Eye (tissue), 1 donor: ENCODE results near the gene CERCAM.
A peak's percentile ranks its signal among the peaks of the same experiment; 100 is the strongest.
"Not testable (repeated sequence)": the region's sequence is repeated elsewhere in the genome, so short reads cannot be mapped to it uniquely, and the experiment has no call there.

ENCODE experiments used
- DNase-seq: peaks from one replicate; pipeline ENCODE4 v3.0.0-alpha.2; 2015

The CERCAM gene

DNA sequence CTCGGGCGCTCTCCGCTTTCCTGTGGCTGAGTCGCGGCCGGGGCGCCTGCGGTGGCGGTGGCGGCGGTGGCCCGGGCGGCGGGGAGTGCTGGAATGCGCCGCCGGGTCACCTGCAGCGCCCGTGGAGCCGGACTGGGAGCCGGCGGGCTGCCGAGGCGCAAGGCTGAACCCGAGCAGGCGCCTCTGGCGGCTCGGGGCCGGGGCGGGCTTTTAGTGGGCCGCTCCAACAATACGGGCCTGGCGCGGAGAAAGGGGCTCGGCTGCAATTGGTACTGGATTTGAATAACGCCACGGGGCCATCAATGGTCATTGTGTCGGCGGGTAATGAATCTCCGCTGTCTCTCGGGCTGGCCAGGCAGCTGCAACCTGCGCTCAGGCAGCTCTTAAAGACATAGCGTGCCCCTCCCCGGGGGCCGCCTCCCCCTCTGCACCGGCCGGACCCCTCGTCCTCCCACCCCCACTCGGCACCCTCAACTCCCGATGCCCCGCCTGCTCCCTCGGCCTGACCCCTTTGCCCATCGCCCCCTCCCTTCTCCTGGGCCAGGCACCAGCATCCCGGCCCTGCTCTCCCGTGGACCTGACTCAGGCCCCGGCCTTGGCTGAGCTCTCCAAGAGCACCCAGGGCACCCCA, 27.4 kb upstream of the CERCAM start:
- peak; percentile 66 for DNase-seq

DNA sequence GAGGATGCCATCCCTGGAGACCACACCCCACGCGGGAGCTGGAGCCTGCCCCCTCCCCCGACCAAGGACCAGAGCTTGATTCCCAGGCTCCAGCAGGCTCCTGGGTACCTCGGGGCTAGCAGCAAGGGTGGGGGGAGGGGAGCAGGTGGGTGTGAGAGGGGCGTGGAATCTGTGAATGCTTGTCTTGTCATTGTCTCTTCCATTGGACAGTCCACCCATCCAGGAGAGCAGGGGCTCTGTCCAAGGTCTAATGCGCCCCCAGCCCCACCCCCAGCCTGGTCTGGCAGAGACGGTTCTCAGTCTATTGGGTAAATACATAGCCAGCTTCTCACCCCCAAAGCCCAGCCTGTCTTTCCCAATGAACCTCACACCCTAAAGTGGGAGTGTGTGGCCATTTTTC, 26.7 kb upstream of the CERCAM start:
- no peak for DNase-seq

DNA sequence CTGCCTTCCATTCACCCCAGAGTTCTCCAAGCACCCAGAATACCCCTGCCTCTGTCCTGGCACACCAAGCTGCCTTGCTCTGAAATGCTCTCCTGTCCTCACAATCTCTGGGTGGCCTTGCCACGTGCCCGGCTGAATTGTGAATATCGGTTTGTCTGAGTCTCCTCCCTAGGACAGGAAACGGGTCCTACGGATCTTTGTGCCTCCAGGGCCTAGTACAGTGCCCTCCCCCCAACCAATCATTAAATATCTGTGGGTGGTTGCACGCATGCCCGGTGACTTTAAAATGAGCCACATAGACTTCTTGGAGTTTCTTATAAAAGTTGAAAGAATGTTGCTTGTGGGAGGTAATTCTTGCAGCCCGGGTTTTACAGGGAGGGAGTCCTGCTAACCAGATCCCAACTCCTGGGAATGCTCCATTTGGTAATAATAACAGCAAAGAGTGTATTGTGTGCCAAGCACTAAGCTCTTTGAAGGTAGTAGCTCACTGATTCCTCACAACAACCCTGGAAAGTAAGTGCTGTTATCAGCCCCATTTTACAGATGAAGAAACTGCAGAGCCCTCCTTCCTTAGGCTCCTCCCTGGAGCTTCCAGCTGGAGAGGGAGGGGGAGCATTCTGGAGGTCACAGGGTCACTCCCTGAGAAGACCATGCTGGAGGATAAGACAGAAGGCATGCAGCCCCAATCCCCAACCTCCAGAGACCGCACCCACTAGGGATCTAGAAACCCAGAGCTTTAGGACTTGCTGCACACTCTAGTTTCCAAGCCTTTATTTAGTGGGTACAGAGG, 26.1 kb upstream of the CERCAM start:
- DNase-seq, result no peak

DNA sequence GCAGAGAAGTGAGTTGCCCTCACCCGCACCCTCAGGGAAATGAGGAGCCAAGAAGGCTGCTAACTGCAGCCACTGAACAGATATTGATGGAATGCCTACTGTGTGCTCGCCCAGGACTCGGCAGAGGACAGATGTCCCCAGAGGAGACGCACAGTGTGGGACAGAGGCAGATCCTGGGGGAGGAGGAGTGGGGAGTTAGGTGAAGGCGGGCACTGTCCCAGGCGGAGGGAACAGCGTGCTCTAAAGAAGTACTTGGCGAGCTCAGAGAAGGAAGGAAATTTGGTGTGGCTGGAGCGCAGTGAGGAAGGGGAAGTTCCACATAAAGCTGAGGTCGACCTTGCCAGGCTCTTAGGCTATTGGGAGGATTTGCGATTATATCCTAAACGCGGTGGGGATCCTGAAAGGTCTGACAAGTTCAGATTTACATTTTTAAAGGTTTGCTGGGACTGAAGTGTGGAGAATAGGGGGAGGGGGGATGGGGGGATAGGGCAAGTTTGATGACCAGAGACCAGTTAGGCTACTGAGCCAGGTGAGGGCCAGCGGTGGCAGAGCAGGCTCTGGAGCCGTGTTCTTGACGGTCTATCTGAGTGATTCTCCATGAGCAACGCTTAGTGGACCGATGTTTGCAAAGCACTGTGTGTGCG, 23.6 kb upstream of the CERCAM start:
- DNase-seq, result no peak

DNA sequence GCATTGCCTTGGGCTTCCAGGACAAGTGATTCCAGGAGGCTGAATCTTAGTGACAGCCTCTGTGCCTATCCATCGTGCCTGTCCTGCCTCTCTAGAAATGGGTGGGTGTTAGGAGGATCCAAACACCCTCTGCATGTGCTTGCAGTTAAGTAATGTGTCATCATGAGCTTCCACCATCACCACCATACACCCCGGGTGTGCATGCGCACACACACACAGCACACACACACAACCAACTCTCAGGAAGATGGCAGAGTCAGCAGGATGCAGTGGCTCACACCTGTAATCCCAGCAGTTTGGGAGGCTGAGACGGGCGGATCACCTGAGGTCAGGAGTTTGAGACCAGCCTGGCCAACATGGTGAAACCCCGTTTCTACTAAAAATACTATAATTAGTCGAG, 22.8 kb upstream of the CERCAM start:
- no peak for DNase-seq

DNA sequence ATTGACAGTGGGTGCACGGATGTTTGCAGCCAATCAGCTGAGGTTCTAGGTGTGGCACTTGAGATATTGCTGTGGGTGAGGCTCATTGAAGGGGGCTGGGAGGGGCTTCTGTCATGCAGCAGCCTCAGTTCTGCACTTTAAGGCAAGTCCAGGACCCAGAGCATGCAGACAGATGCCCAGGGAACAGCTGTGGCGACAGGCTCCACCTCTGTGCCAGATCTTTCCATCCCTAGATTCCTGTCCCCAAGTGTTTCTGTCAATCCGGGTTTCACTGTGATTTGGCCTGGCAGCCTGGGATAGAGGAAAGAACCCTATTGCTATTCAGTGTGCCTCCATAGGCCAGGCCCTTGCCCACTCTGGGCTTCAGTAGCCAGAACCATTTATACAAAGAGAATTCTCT, 20.8 kb upstream of the CERCAM start:
- DNase-seq, result no peak

DNA sequence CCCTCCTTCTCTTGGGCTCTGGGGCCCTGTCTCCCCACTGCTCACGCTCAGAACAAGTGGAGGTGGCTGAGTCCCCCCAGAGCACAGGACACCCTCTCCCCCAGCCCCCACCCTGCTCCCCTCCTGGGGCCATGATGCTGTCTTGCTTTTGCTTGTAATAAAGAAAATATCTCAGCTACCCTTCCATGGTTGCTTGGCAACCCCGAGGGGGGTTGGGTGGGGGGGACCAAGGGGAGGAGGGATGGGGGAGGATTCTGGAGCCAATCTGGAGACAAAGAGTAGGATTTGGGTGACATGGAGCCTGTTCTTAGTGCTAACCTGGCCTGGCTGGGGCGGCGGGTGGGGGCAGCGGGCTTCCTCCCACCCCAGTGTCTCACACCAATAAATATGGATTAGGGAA, 16.1 kb upstream of the CERCAM start:
- DNase-seq, result no peak

DNA sequence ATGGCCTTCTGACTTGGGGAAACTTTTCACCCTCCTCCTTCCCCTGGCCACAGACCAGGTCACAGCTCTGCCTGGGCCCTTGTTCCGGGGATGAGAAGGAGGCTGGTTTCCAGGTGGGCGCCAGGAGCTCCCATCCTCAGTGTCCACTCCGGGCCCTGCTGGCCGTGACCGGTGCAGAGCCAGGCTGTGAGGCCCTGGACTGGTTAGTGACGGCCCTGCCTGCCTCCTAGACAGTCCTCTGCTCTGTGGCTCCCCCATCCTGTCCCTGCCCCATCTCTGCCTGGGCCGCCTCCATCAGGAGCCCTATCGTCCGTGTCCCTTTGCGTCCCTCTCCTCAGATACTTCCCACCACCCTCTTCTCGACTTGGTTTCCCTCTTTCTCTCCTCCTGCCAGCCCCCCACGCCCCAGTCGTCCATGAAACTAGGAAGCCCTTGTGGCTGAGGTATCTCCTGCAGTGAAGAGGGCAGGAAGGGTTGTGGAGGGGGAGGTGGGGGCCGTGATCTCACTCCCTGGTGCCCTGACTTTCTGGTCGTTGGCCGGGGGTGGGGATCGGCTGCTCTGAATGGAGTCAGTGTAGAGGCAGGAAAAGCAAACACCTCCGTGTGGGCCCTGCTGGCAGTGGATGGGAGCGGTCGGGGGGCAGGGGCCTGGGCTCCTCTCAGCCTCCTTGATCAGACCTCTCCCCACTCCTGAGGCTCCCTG, 15.4 kb upstream of the CERCAM start:
- DNase-seq, result no peak

DNA sequence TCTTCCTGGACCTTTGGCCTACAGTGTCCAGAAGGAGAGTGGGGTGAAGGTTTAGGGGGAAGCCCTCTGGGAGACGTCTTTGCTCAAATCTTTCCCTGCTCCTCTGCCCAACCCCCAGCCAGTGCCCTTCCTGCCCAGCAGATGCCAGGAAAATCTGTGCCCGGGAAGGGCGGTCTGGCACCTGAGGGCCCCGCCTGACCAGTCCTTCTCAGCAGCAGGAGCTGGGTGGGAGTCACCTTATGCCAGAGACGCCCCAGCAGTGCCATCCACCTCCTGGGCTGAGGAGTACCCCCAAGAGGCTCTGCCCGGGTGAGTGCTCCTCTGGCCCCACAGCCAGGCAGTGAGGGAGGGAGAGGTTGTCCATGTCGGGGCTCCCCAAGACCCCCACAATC, 14.9 kb upstream of the CERCAM start:
- DNase-seq, result no peak

DNA sequence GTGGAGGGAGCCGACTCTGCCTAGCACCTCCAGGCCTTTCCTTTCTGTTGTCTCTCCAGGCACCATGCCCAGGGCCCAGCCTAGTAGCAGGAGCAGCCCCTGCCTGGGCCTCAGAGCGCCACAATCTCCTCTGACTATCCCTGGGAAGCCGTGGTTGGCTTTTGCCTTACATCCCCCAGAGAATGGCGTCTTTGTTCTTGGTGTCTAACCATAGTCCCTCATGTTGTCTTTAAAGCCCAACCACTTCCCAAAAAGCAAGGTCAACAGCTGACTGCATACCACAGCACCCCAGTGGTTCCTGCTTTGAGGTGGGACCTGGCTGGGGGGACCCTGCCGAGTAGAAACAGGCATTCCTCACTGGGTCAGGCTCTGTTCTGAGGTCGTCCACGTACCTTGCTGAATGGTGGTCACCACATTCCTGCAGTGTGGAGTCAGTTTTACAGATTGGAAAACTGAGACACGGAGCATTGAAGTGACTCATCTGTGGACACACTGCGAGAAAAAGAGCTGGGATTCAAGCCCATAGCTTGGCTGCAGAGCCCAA, 13.7 kb upstream of the CERCAM start:
- no peak for DNase-seq

DNA sequence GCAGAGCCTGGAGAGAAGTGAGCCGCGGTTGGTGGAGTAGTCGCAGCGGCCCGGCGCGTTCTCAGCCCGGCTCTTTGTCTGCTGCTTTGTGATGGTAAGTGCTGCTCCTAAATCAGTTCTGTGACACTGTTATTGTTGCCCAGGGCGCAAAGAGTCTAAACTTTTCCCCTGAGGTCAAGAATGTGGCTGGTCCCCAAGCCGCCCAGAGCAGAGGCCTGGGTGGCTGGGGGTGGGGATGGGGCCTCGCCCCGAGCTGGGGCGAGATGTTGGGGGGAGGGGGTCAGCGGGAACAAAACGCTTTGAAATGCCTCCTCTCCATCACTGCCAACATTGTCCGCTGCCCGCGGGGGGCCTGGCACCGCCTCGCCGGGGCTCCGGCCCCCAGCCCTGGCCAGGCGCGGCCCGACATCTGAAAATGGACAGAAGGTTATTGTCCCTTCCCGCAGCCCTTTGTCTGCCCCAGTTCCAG, 11.7 kb upstream of the CERCAM start:
- peak; percentile 37 for DNase-seq

DNA sequence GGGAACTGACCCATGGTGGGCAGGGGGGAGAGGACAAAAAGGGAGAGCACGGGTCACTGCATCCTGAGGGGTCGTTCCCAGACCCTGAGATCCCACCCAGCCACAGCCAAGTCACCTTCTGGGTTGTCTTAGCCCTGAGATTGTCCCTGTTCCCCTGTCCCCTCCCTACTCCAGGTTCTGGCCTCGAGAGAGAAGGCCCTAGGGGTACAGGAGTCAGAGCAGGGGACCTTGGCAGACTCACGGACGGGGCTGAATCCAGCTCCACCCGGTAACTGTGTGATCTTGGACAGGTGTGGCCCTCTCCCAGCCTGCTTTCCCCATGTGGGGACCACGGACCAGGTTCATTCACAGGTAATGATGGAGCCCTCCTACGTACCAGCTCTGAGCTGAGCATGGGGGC, 11.2 kb upstream of the CERCAM start:
- DNase-seq, result no peak

DNA sequence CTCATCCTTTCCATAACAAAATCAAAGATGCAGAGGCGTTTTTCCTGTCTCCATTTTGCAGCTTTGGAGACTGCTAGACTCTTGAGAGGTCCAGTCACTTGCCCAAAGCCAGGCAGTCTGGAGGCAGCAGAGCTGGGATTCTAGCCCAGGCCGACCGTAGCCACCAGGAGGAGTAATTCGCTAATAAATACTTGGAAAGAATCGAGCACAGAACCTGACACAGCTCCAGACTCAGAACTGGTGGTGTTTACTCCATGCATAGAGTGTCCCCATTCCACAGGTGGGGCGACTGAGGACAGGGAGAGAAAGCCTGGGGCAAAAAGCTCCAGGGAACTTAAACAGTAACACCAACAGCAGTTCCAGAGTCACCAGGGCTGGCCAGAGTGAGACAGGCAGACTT, 10.7 kb upstream of the CERCAM start:
- peak; percentile 28 for DNase-seq

DNA sequence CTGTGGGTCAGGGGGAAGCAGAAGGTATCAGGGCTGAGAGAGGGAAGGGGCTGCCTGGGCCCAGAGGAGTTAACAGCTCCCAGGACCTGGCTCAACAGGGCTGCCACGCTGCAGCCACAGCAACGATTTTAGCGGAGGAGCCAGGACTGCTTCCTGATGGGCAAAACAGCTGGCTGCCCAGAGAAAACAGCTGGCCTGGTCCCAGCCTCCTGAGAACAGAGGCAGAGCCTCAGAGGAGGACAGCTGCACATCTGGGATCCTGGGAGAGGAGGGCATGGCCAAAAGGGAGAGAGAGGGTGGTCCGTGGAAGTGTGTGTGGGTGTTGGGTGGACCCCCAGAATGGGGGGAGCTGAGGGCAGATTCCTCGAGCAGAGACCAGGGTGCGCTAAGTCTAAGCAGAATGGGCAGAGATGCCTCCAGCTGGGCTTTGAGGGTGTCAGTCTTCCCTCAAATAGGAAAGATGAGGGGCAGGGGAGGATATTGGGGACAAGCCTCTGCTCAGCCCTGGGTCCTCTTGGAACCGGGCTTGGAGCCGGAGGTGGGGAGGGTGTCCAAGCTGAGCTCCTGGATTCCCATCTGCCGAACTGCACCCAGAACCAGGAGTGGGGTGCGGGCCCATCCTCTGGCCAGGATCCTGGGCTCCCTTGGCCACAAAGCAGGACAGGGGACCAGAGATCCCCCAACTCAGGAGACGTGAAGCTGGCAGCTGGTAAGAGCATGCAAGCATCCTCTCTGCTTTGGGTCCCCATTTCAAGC, 9.1 kb upstream of the CERCAM start:
- DNase-seq, result no peak

DNA sequence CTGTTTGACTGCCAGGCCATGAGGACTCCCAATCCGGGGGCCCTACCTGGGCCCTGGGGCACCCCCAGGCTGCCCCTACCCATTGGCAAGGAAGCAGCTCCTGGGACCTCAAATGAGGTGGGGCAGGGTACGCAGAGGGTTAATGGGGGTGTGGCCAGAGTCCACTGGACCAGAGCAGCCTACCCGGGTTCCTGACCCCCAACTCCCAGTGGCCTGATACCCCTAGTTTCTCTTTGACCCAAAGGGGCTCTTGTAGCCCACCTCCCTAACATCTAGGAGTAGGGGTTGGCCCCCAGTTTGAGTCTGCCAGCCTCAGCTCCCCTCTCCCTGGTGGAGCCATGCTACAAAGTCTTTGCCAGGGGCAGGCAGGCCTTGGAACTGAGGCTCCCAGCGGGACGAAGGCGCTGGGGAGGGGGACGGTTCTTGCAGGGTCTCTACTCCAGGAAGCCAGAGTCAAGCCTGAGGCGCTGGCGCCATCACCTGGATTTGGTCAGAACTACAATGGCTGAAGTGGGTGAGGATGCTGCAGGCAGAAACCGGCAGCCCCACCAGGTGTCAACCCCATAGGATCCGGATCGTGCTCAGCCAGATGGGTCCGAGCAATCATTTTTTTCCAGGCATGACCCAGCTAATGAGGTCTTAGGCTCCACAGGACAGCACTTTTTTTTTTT, 8.4 kb upstream of the CERCAM start:
- DNase-seq, result peak; percentile 94

DNA sequence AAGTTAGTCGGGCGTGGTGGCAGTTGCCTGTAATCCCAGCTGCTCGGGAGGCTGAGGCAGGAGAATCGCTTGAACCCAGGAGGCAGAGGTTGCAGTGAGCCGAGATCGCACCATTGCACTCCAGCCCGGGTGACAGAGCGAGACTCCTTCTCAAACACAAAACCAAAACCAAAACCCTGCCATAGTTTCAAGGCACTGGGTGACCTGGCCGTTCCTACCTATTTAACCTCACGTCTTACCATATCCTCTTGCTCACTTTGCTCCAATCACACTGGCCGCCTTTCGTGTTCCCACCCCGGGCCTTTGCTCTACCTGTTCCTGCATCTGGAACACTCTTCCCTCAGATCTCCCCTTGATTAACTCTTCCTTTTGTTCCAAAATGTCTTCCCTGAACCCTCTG, 6.9 kb upstream of the CERCAM start:
- DNase-seq, result not testable (repeated sequence)

DNA sequence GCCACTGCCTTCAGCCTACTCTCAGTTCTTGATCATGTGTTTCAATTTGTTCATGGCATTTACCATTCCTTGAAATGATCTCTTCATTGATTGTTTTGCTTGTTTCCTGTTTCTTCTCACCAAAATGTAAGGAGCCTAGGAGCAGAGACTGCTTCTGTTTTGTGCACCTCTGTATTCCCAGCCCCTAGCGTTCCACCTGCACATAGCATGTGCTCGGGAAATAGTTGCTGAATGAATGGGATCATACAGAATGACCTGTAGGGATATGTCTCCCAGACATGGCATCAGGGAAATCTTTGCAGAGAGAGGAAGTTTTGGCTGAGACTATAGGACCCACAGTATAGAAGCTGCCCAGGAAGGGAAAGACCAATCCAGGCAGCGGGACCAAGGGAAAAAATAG, 6.2 kb upstream of the CERCAM start:
- no peak for DNase-seq

DNA sequence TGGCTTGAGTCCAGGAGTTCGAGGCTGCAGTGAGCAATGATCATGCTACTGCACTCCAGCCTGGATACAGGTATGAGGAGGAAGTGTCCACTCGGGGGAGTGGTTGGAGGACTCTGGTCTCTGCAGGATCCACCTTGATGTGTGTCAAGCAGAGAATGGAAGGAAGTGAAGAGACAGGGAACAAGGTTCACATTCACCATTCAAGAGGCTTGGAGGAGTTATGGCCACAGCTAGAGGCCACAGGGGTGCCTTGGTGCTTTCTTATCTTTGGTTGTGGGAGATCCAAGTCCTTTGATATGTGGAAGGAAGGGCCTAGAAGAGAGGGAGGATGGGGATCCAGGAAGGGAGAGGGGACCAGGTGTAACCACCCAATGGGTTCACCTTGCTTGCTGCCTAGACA, 5.4 kb upstream of the CERCAM start:
- DNase-seq, result no peak

DNA sequence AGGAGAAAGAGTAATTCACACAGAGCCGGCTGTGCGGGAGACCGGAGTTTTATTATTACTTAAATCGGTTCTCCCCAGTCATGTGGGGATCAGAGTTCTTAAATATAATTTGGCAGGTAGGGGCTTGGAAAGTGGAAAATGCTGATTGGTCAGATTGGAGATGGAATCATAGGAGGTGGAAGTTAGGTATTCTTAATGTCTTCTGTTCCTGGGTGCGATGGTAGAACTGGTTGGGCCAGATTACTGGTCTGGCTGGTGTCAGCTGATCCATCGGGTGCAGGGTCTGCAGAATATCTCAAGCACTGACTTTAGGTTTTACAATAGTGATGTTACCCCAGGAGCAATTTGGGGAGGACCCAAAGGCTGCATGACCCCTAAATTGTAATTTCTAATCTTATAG, 4.6 kb upstream of the CERCAM start:
- peak; percentile 14 for DNase-seq

DNA sequence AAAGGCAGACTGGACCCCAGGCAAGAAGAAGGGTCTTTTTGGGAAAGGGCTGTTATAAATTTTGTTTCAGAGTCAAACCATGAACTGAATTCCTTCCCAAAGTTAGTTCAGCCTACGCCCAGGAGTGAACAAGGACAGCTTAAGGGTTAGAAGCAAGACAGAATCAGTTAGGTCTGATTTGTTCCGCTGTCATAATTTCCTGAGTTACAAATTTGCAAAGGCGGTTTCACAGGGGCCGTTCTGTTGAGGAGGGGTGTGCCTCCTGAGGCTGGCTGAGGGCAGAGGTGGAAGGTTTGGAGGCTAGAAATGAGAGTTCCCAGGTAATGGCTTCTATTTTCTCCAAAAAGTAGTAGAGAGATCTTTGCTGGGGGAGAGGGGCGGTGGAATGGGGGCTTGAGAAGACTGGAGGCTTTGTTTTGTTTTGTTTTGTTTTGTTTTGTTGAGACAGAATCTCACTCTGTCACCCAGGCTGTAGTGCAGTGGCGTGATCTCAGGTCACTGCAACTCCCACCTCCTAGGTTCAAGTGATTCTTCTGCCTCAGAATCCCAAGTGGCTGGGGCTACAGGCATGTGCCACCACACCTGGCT, 4.1 kb upstream of the CERCAM start:
- DNase-seq, result peak; percentile 17
